Measurements from ENCODE around the gene TPPP2.

Gene TPPP2

GRCh38 chr14:21023817-21024584 lies 6.0 kb upstream of the TPPP2 start:
- Histone ChIP-seq H3K4me1 (ENCODE audit: control insufficient read depth in 2 of 2, insufficient read depth in 2 of 2, low read length in 2 of 2) (peaks cover 12 to 26% of the 10 kb centered on the region in 2 donors), H3K36me3 (ENCODE audit: control insufficient read depth in 2 of 2, insufficient read depth in 2 of 2, low read length in 2 of 2) (peaks cover 14 to 32% of the 10 kb centered on the region in 2 donors), H3K27me3 (ENCODE audit: control insufficient read depth in 2 of 2, insufficient read depth in 2 of 2, low read length in 2 of 2) (no peaks in the 10 kb centered on the region), H3K27ac (ENCODE audit: low read depth in 2 of 2, low read length in 2 of 2) (peak overlapping the region; percentile 72 to 79), H3K9ac (ENCODE audit: low read depth in 1 of 2, low read length in 2 of 2) (peak overlapping the region; percentile 89 to 96), H3K9me3 (ENCODE audit: control insufficient read depth in 2 of 2, low read length in 2 of 2) (no peaks in the 10 kb centered on the region), H3K4me3 (ENCODE audit: low read length in 2 of 2) (peak overlapping the region; percentile 87 to 91)

- Histone ChIP-seq H3K9me3 (ENCODE audit: control insufficient read depth in 2 of 2, low read length in 2 of 2) (no peaks in the 10 kb centered on the region), H3K4me3 (ENCODE audit: low read length in 2 of 2) (peak within 1 kb of the TSS; percentile 87 to 91), H3K36me3 (ENCODE audit: control insufficient read depth in 2 of 2, insufficient read depth in 2 of 2, low read length in 2 of 2) (peaks cover 7 to 25% of the 10 kb centered on the region in 2 donors), H3K9ac (ENCODE audit: low read depth in 1 of 2, low read length in 2 of 2) (peak within 1 kb of the TSS; percentile 89 to 96), H3K27ac (ENCODE audit: low read depth in 2 of 2, low read length in 2 of 2) (peak within 1 kb of the TSS; percentile 76 to 79), H3K4me1 (ENCODE audit: control insufficient read depth in 2 of 2, insufficient read depth in 2 of 2, low read length in 2 of 2) (peaks cover 12 to 26% of the 10 kb centered on the region in 2 donors), H3K27me3 (ENCODE audit: control insufficient read depth in 2 of 2, insufficient read depth in 2 of 2, low read length in 2 of 2) (no peaks in the 10 kb centered on the region)
Measured at GRCh38 chr14:21024585-21025370, 5.2 kb upstream of the TPPP2 start, which contains the start of gene NDRG2. TSS of gene NDRG2 (minus strand) at chr14:21025061. CDS start at chr14:21023315, 1,746 bp downstream.

GRCh38 chr14:21025371-21026273 lies 4.4 kb upstream of the TPPP2 start:
- H3K27ac ChIP-seq (ENCODE audit: low read depth in 2 of 2, low read length in 2 of 2), result peak overlapping the region; percentile 76 to 77
- no peaks in the 10 kb centered on the region for H3K9me3 ChIP-seq (ENCODE audit: control insufficient read depth in 2 of 2, low read length in 2 of 2)
- H3K4me3 ChIP-seq (ENCODE audit: low read length in 2 of 2), result peak overlapping the region; percentile 73 to 77
- no peaks in the 10 kb centered on the region for H3K27me3 ChIP-seq (ENCODE audit: control insufficient read depth in 2 of 2, insufficient read depth in 2 of 2, low read length in 2 of 2)
- peaks cover 6 to 18% of the 10 kb centered on the region in 2 donors for H3K36me3 ChIP-seq (ENCODE audit: control insufficient read depth in 2 of 2, insufficient read depth in 2 of 2, low read length in 2 of 2)
- peaks cover 12 to 26% of the 10 kb centered on the region in 2 donors for H3K4me1 ChIP-seq (ENCODE audit: control insufficient read depth in 2 of 2, insufficient read depth in 2 of 2, low read length in 2 of 2)
- H3K9ac ChIP-seq (ENCODE audit: low read depth in 1 of 2, low read length in 2 of 2), result peak overlapping the region; percentile 72 to 80

- H3K9me3 ChIP-seq (ENCODE audit: control insufficient read depth in 2 of 2, low read length in 2 of 2), result no peaks in the 10 kb centered on the region
- no peak overlapping the region for H3K9ac ChIP-seq (ENCODE audit: low read depth in 1 of 2, low read length in 2 of 2)
- peaks cover 12 to 26% of the 10 kb centered on the region in 2 donors for H3K4me1 ChIP-seq (ENCODE audit: control insufficient read depth in 2 of 2, insufficient read depth in 2 of 2, low read length in 2 of 2)
- H3K4me3 ChIP-seq (ENCODE audit: low read length in 2 of 2), result no peak overlapping the region
- H3K36me3 ChIP-seq (ENCODE audit: control insufficient read depth in 2 of 2, insufficient read depth in 2 of 2, low read length in 2 of 2), result peaks cover 0 to 10% of the 10 kb centered on the region in 2 donors
- no peaks in the 10 kb centered on the region for H3K27me3 ChIP-seq (ENCODE audit: control insufficient read depth in 2 of 2, insufficient read depth in 2 of 2, low read length in 2 of 2)
- peak overlapping the region; percentile 43 to 77 for H3K27ac ChIP-seq (ENCODE audit: low read depth in 2 of 2, low read length in 2 of 2)
Measured at GRCh38 chr14:21026274-21026987, 3.6 kb upstream of the TPPP2 start.

GRCh38 chr14:21026988-21027315 lies 3.1 kb upstream of the TPPP2 start:
- no peak overlapping the region for H3K27ac ChIP-seq (ENCODE audit: low read depth in 2 of 2, low read length in 2 of 2)
- H3K4me1 ChIP-seq (ENCODE audit: control insufficient read depth in 2 of 2, insufficient read depth in 2 of 2, low read length in 2 of 2), result peaks cover 12 to 26% of the 10 kb centered on the region in 2 donors
- no peaks in the 10 kb centered on the region for H3K27me3 ChIP-seq (ENCODE audit: control insufficient read depth in 2 of 2, insufficient read depth in 2 of 2, low read length in 2 of 2)
- H3K36me3 ChIP-seq (ENCODE audit: control insufficient read depth in 2 of 2, insufficient read depth in 2 of 2, low read length in 2 of 2), result peaks cover 0 to 5% of the 10 kb centered on the region in 2 donors
- H3K9ac ChIP-seq (ENCODE audit: low read depth in 1 of 2, low read length in 2 of 2), result no peak overlapping the region
- no peak overlapping the region for H3K4me3 ChIP-seq (ENCODE audit: low read length in 2 of 2)
- H3K9me3 ChIP-seq (ENCODE audit: control insufficient read depth in 2 of 2, low read length in 2 of 2), result no peaks in the 10 kb centered on the region

- no peaks in the 10 kb centered on the region for H3K9me3 ChIP-seq (ENCODE audit: control insufficient read depth in 2 of 2, low read length in 2 of 2)
- H3K27ac ChIP-seq (ENCODE audit: low read depth in 2 of 2, low read length in 2 of 2), result no peak overlapping the region
- peaks cover 0 to 3% of the 10 kb centered on the region in 2 donors for H3K4me1 ChIP-seq (ENCODE audit: control insufficient read depth in 2 of 2, insufficient read depth in 2 of 2, low read length in 2 of 2)
Measured at GRCh38 chr14:21030531-21030930, 514 bp downstream of the TPPP2 start.

GRCh38 chr14:21032326-21033132 lies 2.5 kb downstream of the TPPP2 start:
- Histone ChIP-seq H3K9ac (ENCODE audit: low read depth in 1 of 2, low read length in 2 of 2) (no peak overlapping the region), H3K4me1 (ENCODE audit: control insufficient read depth in 2 of 2, insufficient read depth in 2 of 2, low read length in 2 of 2) (no peaks in the 10 kb centered on the region), H3K36me3 (ENCODE audit: control insufficient read depth in 2 of 2, insufficient read depth in 2 of 2, low read length in 2 of 2) (no peaks in the 10 kb centered on the region), H3K27me3 (ENCODE audit: control insufficient read depth in 2 of 2, insufficient read depth in 2 of 2, low read length in 2 of 2) (no peaks in the 10 kb centered on the region), H3K9me3 (ENCODE audit: control insufficient read depth in 2 of 2, low read length in 2 of 2) (no peaks in the 10 kb centered on the region), H3K27ac (ENCODE audit: low read depth in 2 of 2, low read length in 2 of 2) (no peak overlapping the region), H3K4me3 (ENCODE audit: low read length in 2 of 2) (no peak overlapping the region)

More at GRCh38 chr14:21030531-21030930, 514 bp downstream of the TPPP2 start:
- H3K9ac ChIP-seq (ENCODE audit: low read depth in 1 of 2, low read length in 2 of 2), result no peak overlapping the region
- H3K27me3 ChIP-seq (ENCODE audit: control insufficient read depth in 2 of 2, insufficient read depth in 2 of 2, low read length in 2 of 2), result no peaks in the 10 kb centered on the region
- H3K36me3 ChIP-seq (ENCODE audit: control insufficient read depth in 2 of 2, insufficient read depth in 2 of 2, low read length in 2 of 2), result no peaks in the 10 kb centered on the region
- H3K4me3 ChIP-seq (ENCODE audit: low read length in 2 of 2), result no peak overlapping the region

GRCh38 chr14:21033133-21033698 lies 3.2 kb downstream of the TPPP2 start:
- no peaks in the 10 kb centered on the region for H3K4me1 ChIP-seq (ENCODE audit: control insufficient read depth in 2 of 2, insufficient read depth in 2 of 2, low read length in 2 of 2)
- no peaks in the 10 kb centered on the region for H3K36me3 ChIP-seq (ENCODE audit: control insufficient read depth in 2 of 2, insufficient read depth in 2 of 2, low read length in 2 of 2)
- H3K9ac ChIP-seq (ENCODE audit: low read depth in 1 of 2, low read length in 2 of 2), result no peak overlapping the region
- H3K27ac ChIP-seq (ENCODE audit: low read depth in 2 of 2, low read length in 2 of 2), result no peak overlapping the region
- no peaks in the 10 kb centered on the region for H3K27me3 ChIP-seq (ENCODE audit: control insufficient read depth in 2 of 2, insufficient read depth in 2 of 2, low read length in 2 of 2)
- no peaks in the 10 kb centered on the region for H3K9me3 ChIP-seq (ENCODE audit: control insufficient read depth in 2 of 2, low read length in 2 of 2)
- H3K4me3 ChIP-seq (ENCODE audit: low read length in 2 of 2), result no peak overlapping the region

Data from mucosa of rectum (tissue), 2 donors.